HEK293 (cell line): ENCODE data around the gene GRN.

Experiments used
- GLI4 ChIP-seq: fragments of 450-650 bp; formaldehyde crosslinking; IDR thresholded peaks from 2 replicates; pipeline ENCODE4 v1.5.1; 2016; ENCODE audit warnings: missing biosample characterization, missing genetic modification characterization
- SP3 ChIP-seq: fragments of 450-650 bp; formaldehyde crosslinking; IDR thresholded peaks from 2 replicates; pipeline ENCODE4 v1.5.1; 2016; ENCODE audit warnings: missing biosample characterization, missing genetic modification characterization
- TCF7L2 ChIP-seq: IDR thresholded peaks from 2 replicates; pipeline ENCODE4 v1.6.1; 2011; ENCODE audit warnings: low read depth, mild to moderate bottlenecking, inconsistent platforms, low read length, moderate library complexity, borderline replicate concordance
- YY1 ChIP-seq: fragments of 450-650 bp; formaldehyde crosslinking; IDR thresholded peaks from 2 replicates; pipeline ENCODE4 v1.5.1; 2018; ENCODE audit warnings: missing biosample characterization, missing genetic modification characterization
- ZNF24 ChIP-seq: fragments of 450-650 bp; formaldehyde crosslinking; IDR thresholded peaks from 2 replicates; pipeline ENCODE4 v1.5.1; 2016; ENCODE audit warnings: missing biosample characterization, missing genetic modification characterization
- ZNF248 ChIP-seq: fragments of 450-650 bp; formaldehyde crosslinking; IDR thresholded peaks from 2 replicates; pipeline ENCODE4 v1.5.1; 2017; ENCODE audit warnings: missing biosample characterization, missing genetic modification characterization
- ZNF274 ChIP-seq, 2 experiments: fragments of 200-500 bp in 1 of 2; fragments of 450-650 bp in 1 of 2; sonication (Bioruptor generic) in 1 of 2; formaldehyde crosslinking in 1 of 2; IDR thresholded peaks; 2 replicates each; pipeline versions ENCODE4 v1.5.1 to v1.6.1; 2014 to 2016; ENCODE audit warnings: borderline replicate concordance in 1 of 2, inconsistent platforms in 1 of 2, low read length in 1 of 2, missing biosample characterization in 1 of 2, missing genetic modification characterization in 1 of 2
- ZNF423 ChIP-seq: fragments of 450-650 bp; formaldehyde crosslinking; IDR thresholded peaks from 2 replicates; pipeline ENCODE4 v1.5.1; 2016; ENCODE audit warnings: missing biosample characterization, missing genetic modification characterization
- ZNF623 ChIP-seq: fragments of 450-650 bp; formaldehyde crosslinking; IDR thresholded peaks from 2 replicates; pipeline ENCODE4 v1.5.1; 2016; ENCODE audit warnings: missing biosample characterization, missing genetic modification characterization
- TF ChIP-seq, protein P1 (sequence below): fragments of 450-650 bp; formaldehyde crosslinking; IDR thresholded peaks from 2 replicates; pipeline ENCODE4 v1.5.1; 2016; ENCODE audit warnings: missing biosample characterization, missing genetic modification characterization
- TF ChIP-seq, protein P2 (sequence below): fragments of 450-650 bp; formaldehyde crosslinking; IDR thresholded peaks from 2 replicates; pipeline ENCODE4 v1.5.1; 2017; ENCODE audit warnings: missing biosample characterization, missing genetic modification characterization

DNA sequence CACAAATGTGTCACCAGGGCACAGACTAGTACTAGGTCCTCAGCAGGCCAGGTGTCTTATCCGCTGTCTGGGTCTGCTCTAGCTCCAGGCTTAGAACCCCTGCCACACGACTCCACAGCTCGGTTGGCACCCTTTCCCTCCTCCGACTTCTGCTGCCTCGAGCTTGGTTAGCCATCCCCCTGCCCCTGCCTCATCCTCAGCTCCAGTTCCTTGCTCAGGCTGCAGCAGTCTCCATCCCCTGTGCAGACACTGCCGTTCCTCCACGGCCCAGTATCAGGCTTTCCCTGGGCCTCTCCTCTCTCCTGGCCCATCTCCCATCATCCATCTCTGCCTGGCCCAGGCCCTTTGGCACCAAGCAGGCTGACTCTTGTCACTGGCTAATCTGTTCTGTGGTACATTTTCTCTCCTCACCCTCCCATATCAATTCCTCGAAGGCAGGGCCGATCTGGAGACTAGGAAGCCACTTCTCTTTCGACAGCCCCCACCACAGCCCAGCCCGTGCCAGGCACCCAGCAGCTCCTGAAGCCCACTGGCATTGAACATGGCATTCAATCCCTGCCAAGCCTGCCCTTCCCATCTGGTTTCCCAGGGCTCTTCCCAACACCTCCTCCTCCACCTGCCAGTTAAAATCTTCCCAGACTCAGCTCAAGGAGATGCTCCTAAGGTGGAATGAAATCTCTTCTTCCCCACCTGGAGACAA lies 1.4 kb upstream of the GRN start:
- TF ChIP-seq, protein P1, sequence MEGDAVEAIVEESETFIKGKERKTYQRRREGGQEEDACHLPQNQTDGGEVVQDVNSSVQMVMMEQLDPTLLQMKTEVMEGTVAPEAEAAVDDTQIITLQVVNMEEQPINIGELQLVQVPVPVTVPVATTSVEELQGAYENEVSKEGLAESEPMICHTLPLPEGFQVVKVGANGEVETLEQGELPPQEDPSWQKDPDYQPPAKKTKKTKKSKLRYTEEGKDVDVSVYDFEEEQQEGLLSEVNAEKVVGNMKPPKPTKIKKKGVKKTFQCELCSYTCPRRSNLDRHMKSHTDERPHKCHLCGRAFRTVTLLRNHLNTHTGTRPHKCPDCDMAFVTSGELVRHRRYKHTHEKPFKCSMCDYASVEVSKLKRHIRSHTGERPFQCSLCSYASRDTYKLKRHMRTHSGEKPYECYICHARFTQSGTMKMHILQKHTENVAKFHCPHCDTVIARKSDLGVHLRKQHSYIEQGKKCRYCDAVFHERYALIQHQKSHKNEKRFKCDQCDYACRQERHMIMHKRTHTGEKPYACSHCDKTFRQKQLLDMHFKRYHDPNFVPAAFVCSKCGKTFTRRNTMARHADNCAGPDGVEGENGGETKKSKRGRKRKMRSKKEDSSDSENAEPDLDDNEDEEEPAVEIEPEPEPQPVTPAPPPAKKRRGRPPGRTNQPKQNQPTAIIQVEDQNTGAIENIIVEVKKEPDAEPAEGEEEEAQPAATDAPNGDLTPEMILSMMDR (tag by site-specific recombination): no peak
- TF ChIP-seq YY1 (tag by site-specific recombination): no peak
- TF ChIP-seq SP3: no peak
- no peak for TF ChIP-seq GLI4 (tag by site-specific recombination)
- no peak for TF ChIP-seq ZNF274 (IDR thresholded peaks at IDR 0.05; ENCODE audit: low read length)
- TF ChIP-seq ZNF274 (tag by site-specific recombination; IDR thresholded peaks at IDR 0.05; ENCODE audit: borderline replicate concordance): no peak
- no peak for TF ChIP-seq ZNF248 (tag by site-specific recombination)
- TF ChIP-seq, protein P2, sequence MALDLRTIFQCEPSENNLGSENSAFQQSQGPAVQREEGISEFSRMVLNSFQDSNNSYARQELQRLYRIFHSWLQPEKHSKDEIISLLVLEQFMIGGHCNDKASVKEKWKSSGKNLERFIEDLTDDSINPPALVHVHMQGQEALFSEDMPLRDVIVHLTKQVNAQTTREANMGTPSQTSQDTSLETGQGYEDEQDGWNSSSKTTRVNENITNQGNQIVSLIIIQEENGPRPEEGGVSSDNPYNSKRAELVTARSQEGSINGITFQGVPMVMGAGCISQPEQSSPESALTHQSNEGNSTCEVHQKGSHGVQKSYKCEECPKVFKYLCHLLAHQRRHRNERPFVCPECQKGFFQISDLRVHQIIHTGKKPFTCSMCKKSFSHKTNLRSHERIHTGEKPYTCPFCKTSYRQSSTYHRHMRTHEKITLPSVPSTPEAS: no peak
- no peak for TF ChIP-seq TCF7L2
- no peak for TF ChIP-seq ZNF623
- no peak for TF ChIP-seq ZNF423 (tag by site-specific recombination)
- TF ChIP-seq ZNF24 (tag by site-specific recombination): no peak
